GM13977 (cell line): ENCODE data around the gene PRDM16.

ENCODE experiments used
- DNase-seq: peaks from one replicate; pipeline ENCODE4 v3.0.0; 2012; ENCODE audit warnings: low spot score
- in situ Hi-C: fragments of 300-500 bp; cut with MboI; formaldehyde crosslinking; loops from one replicate; pipeline ENCODE4 v1.12.0; 2022; ENCODE audit warnings: low sequenced_read_pairs, low pct_unique_long_range_greater_than_20kb, mixed read lengths, inconsistent platforms; ENCODE audit not compliant: unreplicated experiment
- TF ChIP-seq, protein P1 (sequence below): IDR thresholded peaks from 2 replicates; pipeline ENCODE4 v1.5.1; 2012; ENCODE audit warnings: mild to moderate bottlenecking, control low read depth; ENCODE audit not compliant: insufficient read depth; ENCODE audit errors: extremely low read depth, missing control alignments

Gene PRDM16

DNA sequence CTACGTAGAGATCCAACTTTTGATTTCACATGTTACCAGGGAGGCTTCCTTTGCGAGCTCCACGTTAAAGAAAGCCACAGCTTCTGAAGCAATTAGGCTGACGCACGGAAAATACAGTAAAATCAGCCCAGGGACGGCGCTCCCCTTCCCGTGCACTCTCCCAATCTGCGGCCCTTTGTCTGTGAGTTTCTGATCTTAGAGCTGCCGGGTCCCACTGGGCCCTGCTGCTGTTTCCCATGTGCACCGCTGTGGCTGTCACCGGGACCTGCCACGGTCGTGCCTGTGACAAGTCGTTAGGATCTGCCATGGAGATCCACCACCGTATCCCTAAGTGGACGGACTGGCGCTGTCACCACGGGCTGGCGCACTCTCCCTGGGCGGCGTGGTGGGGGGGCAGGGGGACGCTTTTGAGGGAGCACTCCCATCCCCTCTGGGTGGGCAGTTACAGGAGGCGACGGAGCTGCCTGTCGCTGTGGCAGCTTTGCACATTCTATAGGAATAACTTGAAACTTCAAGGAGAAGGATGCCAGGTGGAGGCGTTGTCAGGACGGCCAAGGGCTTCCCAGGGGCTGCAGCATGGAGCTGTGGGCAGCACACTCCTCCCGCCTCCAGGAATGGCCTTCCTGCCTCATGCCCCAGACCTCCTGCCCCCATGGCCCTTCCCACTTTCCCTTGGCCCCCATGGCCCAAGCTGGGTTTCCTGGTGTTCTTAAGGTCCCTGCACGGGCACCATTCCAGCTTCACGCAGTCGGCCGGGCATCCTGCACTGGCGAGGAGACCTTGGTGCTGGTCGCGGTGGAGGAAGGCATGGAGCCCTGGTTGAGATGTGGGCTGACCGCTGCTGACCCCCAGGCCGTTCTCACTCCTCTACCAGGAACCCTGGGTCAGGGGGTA, 85.1 kb downstream of the PRDM16 start:
- no peak for DNase-seq
- in situ Hi-C loops = no loop called here

DNA sequence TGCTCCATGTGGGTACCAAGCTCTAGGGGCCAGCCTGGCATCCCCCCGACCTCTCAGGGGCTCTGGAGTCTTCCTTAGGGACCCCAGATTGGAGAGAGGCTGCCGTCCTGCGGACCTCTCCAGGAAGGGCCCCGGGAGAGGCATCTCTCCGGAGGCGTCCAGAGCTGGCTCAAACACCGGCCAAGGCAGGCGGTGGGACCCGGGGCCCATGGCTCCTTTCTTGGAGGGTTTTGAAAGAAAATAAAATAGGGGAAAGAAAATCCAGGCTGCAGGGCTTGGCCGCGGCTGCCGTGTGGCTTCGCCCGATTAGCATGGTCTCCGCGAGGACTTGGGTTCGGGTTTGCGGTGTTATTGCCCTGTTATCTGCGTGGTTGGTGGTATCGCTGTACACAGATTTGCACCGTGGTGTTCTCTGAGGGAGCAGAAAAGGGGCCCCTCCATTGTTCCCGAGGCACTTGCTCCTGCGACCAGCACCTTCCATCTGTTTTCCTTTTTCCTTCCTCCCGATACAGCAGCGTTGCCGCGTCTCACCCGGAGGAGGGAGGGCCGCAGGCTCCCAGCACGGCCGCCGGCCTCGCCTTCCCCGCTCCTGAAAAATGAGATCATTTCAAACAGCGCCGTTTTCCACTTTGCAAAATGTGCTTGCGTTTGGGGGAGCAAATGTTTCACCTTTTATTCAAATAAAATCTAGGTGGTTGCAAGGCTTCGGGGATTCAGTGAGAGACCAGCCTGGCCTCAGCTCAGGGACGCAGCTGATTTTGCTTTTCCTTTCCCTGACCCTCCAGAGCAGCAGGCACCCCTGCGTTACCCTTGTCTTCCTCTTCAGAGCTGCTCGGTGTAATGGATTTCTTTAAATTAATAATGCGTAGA, 86.3 kb downstream of the PRDM16 start:
- TF ChIP-seq, protein P1, sequence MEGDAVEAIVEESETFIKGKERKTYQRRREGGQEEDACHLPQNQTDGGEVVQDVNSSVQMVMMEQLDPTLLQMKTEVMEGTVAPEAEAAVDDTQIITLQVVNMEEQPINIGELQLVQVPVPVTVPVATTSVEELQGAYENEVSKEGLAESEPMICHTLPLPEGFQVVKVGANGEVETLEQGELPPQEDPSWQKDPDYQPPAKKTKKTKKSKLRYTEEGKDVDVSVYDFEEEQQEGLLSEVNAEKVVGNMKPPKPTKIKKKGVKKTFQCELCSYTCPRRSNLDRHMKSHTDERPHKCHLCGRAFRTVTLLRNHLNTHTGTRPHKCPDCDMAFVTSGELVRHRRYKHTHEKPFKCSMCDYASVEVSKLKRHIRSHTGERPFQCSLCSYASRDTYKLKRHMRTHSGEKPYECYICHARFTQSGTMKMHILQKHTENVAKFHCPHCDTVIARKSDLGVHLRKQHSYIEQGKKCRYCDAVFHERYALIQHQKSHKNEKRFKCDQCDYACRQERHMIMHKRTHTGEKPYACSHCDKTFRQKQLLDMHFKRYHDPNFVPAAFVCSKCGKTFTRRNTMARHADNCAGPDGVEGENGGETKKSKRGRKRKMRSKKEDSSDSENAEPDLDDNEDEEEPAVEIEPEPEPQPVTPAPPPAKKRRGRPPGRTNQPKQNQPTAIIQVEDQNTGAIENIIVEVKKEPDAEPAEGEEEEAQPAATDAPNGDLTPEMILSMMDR = no peak
- DNase-seq = no peak
- in situ Hi-C loops = no loop called here

More for the DNA sequence above, 85.1 kb downstream of the PRDM16 start:
- TF ChIP-seq, protein P1 = no peak

DNA sequence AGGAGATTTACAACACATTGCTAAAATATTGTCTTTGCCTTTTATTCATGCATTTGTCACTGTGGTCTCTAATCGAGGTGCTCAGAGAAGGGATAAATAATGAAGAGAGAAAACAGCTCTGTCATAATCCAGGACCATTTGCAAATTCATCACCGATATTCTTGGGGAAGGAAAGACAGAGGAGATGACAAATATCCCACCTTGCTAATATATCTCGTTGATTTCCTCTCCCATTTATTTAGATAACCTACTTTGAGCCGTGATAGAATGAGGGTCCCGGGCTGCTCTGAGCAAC, 86.9 kb downstream of the PRDM16 start:
- in situ Hi-C loops = no loop called here
- TF ChIP-seq, protein P1 = no peak
- no peak for DNase-seq

DNA sequence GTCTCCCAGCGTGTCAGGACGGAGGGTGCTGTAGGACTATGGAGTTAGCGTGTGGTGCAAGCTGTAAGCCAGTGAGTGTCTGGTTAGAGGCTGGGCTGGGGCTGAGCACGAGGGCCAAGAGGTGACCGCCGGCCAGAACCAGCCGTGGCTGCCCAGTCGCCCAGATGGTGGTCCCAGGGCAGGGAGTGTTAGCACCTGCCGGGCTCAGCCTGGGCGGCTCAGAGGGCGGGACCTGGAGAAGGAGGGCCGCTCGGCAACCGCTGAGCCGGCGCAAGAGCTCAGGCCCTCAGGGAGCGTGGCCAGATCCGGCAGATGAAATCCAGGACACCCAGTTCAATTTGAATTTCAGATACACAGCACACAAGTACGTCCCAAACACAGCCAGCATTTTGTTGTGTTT, 87.9 kb downstream of the PRDM16 start:
- TF ChIP-seq, protein P1 = no peak

DNA sequence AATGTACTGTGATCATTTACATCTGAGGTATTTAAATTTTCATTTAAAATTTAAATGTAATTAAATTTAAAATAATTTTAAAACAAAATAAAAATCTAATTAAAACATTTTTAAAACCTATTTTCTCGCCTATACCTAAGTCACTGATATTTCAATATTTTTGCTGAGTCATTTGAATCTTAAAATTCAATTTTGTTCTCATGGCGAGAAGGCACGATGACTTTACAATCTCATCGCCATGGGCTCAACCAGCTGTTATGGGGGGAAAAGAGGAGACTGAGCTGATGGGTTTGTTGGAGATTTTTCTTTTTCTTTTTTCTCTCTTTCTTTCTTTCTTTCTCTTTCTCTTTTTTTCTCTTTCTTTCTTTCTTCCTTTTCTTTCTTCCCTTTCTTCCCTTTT, 89.3 kb downstream of the PRDM16 start:
- in situ Hi-C loops = no loop called here
- TF ChIP-seq, protein P1 = no peak
- no peak for DNase-seq

More for the DNA sequence above, 87.9 kb downstream of the PRDM16 start:
- DNase-seq = no peak
- in situ Hi-C loops = no loop called here

DNA sequence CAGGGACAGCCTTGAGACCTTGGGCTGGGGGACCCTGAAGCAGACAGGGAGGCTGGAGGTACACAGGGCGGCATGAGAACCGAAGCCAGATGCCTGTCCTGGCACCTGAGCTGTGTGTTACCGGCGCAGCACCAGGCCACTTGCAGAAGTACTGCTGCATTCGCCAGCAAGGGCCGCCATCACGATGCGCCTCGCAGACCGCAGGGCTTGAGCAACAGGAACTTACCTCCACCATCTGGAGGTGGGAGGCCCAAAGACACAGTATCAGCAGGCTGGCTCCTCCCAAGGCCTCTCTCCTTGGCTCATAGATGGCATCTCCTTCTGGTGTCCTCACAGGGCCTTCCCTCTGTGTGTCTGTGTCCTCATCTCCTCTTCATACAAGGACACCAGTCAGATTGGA, 90.1 kb downstream of the PRDM16 start:
- in situ Hi-C loops = no loop called here
- DNase-seq = no peak
- TF ChIP-seq, protein P1 = no peak
